GM21515 (cell line): ENCODE measurements around the gene CADM3.
A peak's percentile ranks its signal among the peaks of the same experiment; 100 is the strongest.

Source experiments
- ATAC-seq: cut with Tn5 transposase; IDR thresholded peaks from one replicate; pipeline ENCODE4 v1.9.1; 2021; ENCODE audit not compliant: unreplicated experiment

Gene CADM3

GRCh38 chr1:159172614-159173291 lies 1.3 kb downstream of the CADM3 start:
- no peak for ATAC-seq

- no peak for ATAC-seq
These were observed 1.9 kb downstream of the CADM3 start for GRCh38 chr1:159173320-159173719.

GRCh38 chr1:159175571-159175970 lies 4.2 kb downstream of the CADM3 start:
- ATAC-seq: no peak

GRCh38 chr1:159177272-159177907 lies 6.0 kb downstream of the CADM3 start:
- ATAC-seq: no peak

- no peak for ATAC-seq
These were observed 8.5 kb downstream of the CADM3 start for GRCh38 chr1:159179906-159180305.

- no peak for ATAC-seq
These were observed 9.1 kb downstream of the CADM3 start for GRCh38 chr1:159180516-159180915.

- no peak for ATAC-seq
These were observed 10.1 kb downstream of the CADM3 start for GRCh38 chr1:159181328-159182024.

- no peak for ATAC-seq
These were observed 12.8 kb downstream of the CADM3 start for GRCh38 chr1:159184201-159184600.

GRCh38 chr1:159185121-159185520 lies 13.7 kb downstream of the CADM3 start:
- ATAC-seq: no peak

GRCh38 chr1:159187033-159187432 lies 15.6 kb downstream of the CADM3 start:
- no peak for ATAC-seq

GRCh38 chr1:159187647-159188374 lies 16.4 kb downstream of the CADM3 start:
- no peak for ATAC-seq

- peak; percentile 85 for ATAC-seq
These were observed 17.0 kb downstream of the CADM3 start for GRCh38 chr1:159188375-159188788.

GRCh38 chr1:159190441-159190840 lies 19.0 kb downstream of the CADM3 start:
- ATAC-seq: no peak

GRCh38 chr1:159196543-159196942 lies 25.1 kb downstream of the CADM3 start:
- ATAC-seq: no peak

- peak; percentile 80 for ATAC-seq
These were observed 26.4 kb downstream of the CADM3 start for GRCh38 chr1:159197561-159198557.

GRCh38 chr1:159199901-159200300 lies 28.5 kb downstream of the CADM3 start:
- ATAC-seq: no peak

GRCh38 chr1:159200769-159201168 lies 29.4 kb downstream of the CADM3 start:
- ATAC-seq: no peak

- ATAC-seq: no peak
These were observed 30.2 kb downstream of the CADM3 start for GRCh38 chr1:159201642-159202041.

- ATAC-seq: no peak
These were observed 32.2 kb downstream of the CADM3 start for GRCh38 chr1:159203610-159204009.
